ENCODE data around the gene KIAA0513.

GRCh38 chr16:85014311-85014710 lies 13.3 kb upstream of the KIAA0513 start:
- TF ChIP-seq POLR2A (IDR thresholded peaks at IDR 0.05; ENCODE audit: low read depth, low read length) (no peak), TAF1 (IDR thresholded peaks at IDR 0.05; ENCODE audit: low read depth, low read length) (no peak), POLR2AphosphoS5 (IDR thresholded peaks at IDR 0.05; ENCODE audit: low read depth, low read length) (no peak), POU2F2 (IDR thresholded peaks at IDR 0.05; ENCODE audit: low read depth, low read length) (no peak), SPI1 (IDR thresholded peaks at IDR 0.05; ENCODE audit: low read depth, low read length) (no peak), PAX5 (IDR thresholded peaks at IDR 0.05; ENCODE audit: insufficient read depth, low read length, severe bottlenecking) (no peak)
